GM10847 (cell line): ENCODE data around the gene RHEB.

ENCODE experiments used
- POLR2A ChIP-seq: IDR thresholded peaks from 2 replicates; pipeline ENCODE4 v1.6.1; 2011; ENCODE audit not compliant: insufficient read length; ENCODE audit errors: extremely low read depth

The RHEB gene

DNA sequence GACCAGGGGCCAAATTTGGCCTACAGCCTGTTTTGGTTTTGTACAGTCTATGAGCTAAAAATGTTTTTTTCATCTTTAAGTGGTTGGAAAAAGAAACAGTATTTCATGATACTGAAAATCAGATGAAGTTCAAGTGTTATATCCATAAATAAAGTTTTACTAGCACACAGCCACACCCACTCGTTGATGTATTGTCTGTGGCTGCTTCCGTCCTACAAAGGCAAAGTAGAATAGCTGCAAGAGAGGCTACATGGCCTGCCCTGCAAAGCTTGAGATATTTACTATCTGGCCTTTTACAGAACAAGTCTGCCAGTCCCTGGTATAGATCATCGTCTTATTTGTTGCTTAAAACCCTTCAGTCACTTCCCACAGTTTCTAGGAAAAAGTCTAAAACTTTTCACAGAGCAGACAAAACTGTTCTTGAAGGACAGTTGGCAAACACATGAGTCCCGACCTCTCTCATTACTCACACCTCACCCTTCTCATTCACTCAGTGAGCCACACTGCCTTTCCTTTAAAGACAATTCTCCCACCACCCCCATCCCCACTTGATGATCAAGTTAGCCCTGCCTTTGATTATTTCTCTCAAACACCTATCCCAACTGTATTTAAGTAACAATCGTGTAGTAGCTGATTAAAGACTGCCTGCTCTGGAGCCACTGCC lies 9.9 kb downstream of the RHEB start:
- TF ChIP-seq POLR2A = no peak

DNA sequence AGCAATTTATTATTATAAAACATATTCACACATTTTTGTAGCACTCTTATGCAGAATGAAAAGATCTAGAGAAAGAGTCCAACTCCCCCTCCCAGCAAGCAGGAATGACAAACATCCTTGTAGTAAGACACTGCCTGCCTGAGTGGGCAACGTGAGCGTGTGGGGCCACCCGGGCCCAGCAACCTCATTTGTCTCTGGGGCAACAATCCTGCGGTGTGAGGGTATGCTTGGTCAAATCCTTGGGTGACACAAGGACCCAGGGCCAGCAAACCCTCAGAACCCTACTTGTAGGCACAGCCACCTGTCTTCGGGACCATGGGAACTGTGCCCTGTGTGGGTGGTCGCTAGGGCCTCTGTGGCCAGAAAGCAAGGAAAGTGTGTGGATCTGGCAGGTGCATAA lies 10.7 kb downstream of the RHEB start:
- TF ChIP-seq POLR2A = no peak

DNA sequence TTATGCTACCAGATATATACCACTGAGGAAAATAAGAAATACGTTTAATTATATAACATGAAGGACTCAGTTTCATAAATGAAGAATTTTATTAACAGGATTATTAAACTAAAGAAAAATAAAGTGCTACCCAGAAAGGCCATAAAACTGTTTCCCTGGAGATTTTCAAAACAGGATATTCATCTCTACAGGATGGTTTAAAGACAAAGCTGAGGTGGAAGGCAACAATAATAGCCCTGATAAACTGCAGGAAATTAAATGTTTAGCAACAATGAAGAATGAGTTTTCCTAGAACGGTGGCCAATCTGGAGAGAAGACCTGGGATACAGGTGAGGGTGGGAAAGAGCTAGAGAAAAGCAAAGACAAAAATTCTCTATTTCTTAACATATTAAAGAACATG lies 11.9 kb downstream of the RHEB start:
- no peak for TF ChIP-seq POLR2A

DNA sequence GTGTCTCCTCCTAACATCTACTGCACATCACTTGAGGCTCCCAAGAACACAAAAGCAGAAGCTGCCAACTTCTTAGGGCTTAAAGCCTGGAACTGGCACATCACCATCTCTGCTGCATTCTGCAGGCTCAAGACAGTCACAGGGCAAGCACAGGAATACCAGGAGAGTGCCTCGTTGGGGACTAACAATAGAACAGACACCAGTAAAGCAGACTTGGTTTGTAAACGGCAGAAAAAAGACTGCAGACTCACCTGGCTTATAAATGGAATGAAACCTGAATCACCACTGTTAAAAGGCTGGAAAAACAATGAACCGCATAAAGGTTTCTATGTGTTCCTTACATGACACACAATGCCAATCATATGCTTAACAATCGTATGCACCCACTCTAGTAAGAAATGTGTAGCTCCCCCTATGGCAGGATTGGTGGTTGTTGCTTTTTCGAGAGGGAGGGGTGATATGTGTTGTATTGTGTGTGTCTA lies 12.8 kb downstream of the RHEB start:
- TF ChIP-seq POLR2A = no peak

DNA sequence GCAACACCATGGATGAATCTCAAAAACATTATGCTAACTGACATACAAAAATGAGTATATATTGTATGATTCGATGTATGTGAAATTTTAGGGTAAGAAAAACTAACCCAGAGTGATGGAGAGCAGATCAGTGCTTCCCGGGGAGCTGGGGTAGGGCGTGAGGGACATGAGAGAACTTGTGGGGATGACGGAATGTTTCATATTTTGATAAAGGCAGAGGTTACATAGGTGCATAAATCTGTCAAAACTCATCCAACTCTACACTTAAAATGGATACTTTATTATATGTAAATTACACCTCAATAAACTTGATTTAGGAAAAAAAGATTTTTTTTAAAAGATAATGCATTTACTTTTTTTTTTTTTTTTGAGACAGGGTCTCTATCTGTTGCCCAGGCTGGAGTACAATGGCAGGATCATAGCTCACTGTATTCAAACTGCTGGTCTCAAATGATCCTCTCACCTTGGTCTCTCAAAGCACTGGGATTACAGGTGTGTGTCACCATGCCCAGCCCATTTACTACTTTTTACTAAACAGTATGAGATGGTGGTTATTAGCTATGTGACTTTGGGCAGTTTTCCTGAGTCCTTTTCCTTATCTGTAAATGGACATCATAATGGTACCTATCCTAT lies 13.7 kb downstream of the RHEB start:
- TF ChIP-seq POLR2A = no peak

DNA sequence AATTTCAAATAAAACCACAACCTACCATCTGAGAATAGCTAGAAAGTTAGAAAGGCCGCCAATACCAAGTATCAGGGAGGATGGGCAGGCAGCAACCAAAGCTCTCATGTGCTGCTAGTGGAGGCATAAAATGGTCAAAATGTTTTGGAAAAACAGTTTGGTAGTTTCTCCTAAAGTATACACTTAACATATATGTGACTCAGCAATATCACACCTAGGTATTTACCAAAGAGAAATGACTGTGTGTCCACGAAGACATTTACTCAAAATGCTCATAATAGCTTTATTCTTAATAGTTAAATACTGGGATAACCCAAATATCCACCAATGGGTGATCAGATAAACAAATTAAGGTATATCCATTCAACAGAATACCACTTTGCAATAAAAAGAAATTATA lies 14.3 kb downstream of the RHEB start:
- TF ChIP-seq POLR2A = no peak

DNA sequence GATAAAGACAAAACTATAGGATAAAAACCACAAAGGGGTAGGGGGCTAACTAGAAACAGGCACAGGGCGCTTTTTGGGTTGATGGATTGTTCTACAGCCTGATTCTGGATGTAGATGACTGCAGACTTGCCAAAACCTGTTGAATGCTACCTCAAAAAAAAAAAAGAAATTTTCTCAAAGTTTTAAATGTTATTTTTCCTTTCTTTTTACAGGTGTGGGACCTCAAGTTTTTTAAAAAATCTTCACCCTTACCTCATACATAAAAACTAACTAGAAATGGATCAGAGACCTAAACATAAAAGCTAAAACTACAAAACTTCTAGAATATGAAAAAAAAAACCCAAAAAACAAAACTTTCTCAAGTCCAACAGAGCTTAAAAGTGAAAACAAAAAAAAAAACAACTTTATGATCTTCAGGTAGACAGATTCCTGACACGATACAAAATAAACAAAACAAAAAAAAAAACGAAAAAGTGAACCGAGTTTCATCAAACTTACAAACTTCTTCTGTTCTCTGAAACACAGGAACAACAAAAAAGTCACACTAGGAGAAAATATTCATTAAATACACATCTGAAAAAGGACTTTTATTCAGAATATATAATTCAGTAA lies 14.9 kb downstream of the RHEB start:
- TF ChIP-seq POLR2A = no peak

DNA sequence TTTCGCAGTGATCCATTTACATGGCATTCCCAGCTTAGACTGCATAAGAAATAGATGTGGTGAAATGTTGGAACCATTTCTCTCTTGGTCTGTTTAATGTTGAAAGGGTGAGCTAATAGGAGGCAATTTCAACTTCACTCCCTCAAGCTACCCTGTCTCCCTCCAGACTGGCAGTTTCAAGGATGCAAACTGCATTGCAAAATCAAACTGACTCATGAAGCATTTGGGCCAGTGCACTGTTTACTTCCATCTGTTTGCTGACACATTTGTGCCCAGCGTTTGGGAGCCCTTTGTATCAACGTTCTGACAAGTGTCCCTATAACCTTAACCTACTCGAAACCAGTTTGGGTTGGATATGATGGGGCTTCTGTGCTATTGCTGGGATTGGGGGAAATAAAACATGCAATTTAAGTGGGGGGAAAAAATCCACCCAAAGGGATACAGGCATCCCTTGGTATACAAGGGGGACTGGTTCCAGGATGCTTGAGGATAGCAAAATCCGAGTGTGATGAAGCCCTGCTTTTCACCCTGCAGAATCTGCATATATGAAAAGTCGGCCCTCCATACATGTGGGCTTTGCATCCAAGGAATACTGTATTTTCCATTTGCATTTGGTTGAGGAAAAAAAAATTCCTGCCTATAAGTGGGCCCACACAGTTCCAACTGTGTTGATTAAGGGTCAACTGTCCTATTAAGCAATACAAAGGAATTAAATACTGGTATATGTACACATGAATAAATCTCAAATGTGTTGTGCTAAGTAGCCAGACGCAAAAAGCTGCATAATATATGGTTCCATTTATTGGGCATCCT lies 15.6 kb downstream of the RHEB start:
- TF ChIP-seq POLR2A = no peak

GRCh38 chr7:151501676-151502075 lies 18.0 kb downstream of the RHEB start:
- no peak for TF ChIP-seq POLR2A

DNA sequence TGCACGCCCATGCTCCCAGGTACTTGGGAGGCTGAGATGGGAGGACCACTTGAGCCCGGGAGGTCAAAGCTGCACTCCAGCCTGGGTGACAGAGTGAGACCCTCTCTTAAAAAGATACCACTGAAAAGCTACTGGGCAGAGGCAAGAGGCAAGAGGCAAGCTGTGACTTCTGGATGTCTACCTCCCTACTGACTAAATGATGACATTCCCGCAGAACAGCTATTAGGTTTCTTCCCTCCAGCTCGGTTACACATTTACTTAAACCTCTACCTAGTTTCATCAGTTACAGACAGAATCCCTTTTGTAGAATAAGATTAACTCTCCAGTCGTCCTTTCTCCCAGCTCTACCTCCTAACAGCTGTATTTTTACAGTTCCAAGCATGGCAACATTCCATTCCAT lies 21.2 kb downstream of the RHEB start:
- no peak for TF ChIP-seq POLR2A

- no peak for TF ChIP-seq POLR2A
These were observed 22.3 kb downstream of the RHEB start for GRCh38 chr7:151497306-151497871.

- TF ChIP-seq POLR2A = no peak
These were observed 24.3 kb downstream of the RHEB start for GRCh38 chr7:151495360-151495759.

DNA sequence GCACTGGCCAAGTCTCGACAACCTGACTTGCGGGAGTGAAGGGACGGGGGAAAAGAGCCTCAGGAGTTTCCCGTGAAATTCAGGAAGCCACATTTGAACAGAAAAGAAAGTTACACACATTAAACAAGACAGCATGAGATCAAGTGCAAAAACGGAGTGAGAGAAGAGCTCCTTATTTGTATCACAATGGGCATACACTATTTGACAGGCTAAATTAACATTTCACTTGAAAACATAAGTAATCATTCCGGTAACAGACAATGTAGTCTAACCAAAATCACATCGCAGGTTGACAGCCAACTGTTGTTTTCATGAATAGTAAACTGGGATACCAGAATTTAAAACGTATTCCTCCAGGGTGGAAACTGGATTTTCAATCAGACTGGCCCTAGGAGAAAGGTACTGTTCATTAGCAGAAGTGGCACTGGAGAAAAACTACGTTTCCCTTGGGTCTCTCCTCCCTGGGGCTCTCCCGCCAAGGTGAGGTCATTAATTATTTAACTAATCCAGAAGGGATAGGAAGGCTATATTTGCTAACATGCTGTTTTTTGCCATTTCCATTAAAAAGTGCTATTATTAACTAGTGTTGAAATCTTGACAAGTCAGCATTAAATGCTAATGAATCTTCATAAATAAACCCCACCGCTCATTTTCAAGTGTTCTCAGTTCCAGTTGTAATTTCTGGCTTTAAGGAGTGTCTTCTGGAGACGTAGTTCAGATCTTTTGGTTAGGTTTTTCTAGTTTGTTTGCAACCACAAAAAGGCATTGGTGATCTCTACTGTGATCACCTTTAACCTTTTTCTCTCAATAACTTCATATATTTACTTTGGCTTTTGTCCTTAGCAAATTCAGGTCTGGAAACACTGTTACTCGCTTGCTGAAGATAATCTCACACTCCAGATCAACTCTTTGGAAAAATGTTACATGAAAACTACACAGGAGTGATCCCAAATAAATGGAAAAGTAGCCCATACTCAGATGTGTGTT lies 25.1 kb downstream of the RHEB start:
- TF ChIP-seq POLR2A = no peak

DNA sequence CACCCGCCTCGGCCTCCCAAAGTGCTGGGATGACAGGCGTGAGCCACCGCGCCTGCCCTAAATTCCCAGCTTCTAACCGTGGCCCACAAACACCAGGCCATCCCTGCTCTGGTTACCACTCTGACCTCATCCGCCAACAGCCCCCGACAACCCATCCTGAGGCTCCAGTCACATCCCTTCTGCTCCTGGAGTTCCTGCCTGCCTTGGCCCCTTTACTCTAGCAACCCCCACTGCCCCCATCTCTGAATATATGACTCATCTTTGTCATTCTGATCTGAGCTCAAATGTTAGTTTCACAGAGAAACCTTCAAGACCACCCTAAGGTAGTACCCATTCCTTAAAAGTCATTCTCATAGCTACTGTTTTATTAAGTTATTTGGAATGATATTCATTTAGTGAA lies 26.6 kb downstream of the RHEB start:
- no peak for TF ChIP-seq POLR2A
